ENCODE measurements around the gene RCC1.
"Not testable (repeated sequence)": the region's sequence is repeated elsewhere in the genome, so short reads cannot be mapped to it uniquely, and the experiment has no call there.

Gene RCC1

GRCh38 chr1:28522537-28522936 is 16.7 kb downstream of the RCC1 start:
- not testable (repeated sequence) for H3K4me1 ChIP-seq (ENCODE audit: control insufficient read depth, insufficient read depth, low read length, unreplicated experiment); H3K27ac ChIP-seq (ENCODE audit: low read depth, low read length); H2AFZ ChIP-seq (ENCODE audit: low read length, unreplicated experiment); H3K27me3 ChIP-seq (ENCODE audit: insufficient read depth, low read length); H3K36me3 ChIP-seq (ENCODE audit: insufficient read depth, low read length); H3K4me3 ChIP-seq (ENCODE audit: low read depth, low read length)
- H3K79me2 ChIP-seq (ENCODE audit: control insufficient read depth, insufficient read depth, low read length, unreplicated experiment) = peaks cover 64% of the 10 kb centered on the region

- H3K4me3 ChIP-seq (ENCODE audit: low read depth, low read length); H3K36me3 ChIP-seq (ENCODE audit: insufficient read depth, low read length); H3K4me1 ChIP-seq (ENCODE audit: control insufficient read depth, insufficient read depth, low read length, unreplicated experiment); H2AFZ ChIP-seq (ENCODE audit: low read length, unreplicated experiment); H3K27me3 ChIP-seq (ENCODE audit: insufficient read depth, low read length); H3K27ac ChIP-seq (ENCODE audit: low read depth, low read length): not testable (repeated sequence)
- H3K79me2 ChIP-seq (ENCODE audit: control insufficient read depth, insufficient read depth, low read length, unreplicated experiment) = peaks cover 52% of the 10 kb centered on the region
Observed at GRCh38 chr1:28525002-28525642, 19.3 kb downstream of the RCC1 start.

DNA sequence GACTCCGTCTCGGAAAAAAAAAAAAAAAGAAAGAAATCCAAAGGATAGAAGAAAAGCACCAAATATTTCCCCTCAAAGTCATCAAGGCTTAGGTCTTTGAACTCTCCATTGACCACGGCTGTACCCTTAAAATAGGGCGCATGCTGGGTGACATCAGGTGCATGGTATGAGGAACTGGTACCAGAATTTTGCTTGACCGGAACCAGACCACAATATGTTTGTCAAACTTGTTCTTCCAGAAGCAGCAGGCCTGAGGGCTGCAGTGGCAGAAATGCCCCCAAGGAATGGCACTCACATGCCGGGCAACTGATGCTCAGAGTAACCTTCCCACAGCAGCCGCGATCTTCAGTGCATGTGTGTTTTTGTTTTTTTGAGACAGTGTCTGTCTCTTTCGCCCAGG is 21.0 kb downstream of the RCC1 start:
- H3K79me2 ChIP-seq (ENCODE audit: control insufficient read depth, insufficient read depth, low read length, unreplicated experiment) = peaks cover 41% of the 10 kb centered on the region
- no peak overlapping the region for H3K27ac ChIP-seq (ENCODE audit: low read depth, low read length)
- H3K4me1 ChIP-seq (ENCODE audit: control insufficient read depth, insufficient read depth, low read length, unreplicated experiment) = no peaks in the 10 kb centered on the region
- H3K4me3 ChIP-seq (ENCODE audit: low read depth, low read length) = no peak overlapping the region
- no peaks in the 10 kb centered on the region for H3K27me3 ChIP-seq (ENCODE audit: insufficient read depth, low read length)
- no peaks in the 10 kb centered on the region; the same call in 1 of the 2 replicates for H3K36me3 ChIP-seq (ENCODE audit: insufficient read depth, low read length)
- no peak overlapping the region for H2AFZ ChIP-seq (ENCODE audit: low read length, unreplicated experiment)

DNA sequence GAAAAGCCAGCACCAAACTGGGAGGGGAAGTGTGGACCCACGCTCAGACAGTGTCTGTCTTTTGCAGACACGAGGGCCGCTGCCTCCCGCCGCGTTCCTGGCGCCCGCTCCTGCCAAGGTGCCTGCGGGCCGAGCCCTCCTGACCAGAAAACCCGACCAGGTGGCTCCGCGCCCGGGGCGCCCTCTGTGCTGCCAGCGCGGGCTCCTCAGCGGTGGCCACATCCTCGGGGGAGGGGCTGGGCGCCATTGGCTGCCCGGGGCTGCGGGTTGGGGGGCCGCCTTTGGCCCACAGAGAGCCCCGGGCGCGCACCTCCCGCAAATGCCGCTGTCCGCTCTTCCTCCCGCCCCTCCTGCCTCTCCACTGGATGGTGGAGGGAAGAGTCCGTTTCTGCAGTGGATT is 24.6 kb downstream of the RCC1 start:
- H3K27ac ChIP-seq (ENCODE audit: low read depth, low read length) = no peak overlapping the region
- H3K4me3 ChIP-seq (ENCODE audit: low read depth, low read length) = no peak overlapping the region
- peaks cover 22% of the 10 kb centered on the region for H3K79me2 ChIP-seq (ENCODE audit: control insufficient read depth, insufficient read depth, low read length, unreplicated experiment)
- H3K27me3 ChIP-seq (ENCODE audit: insufficient read depth, low read length) = no peaks in the 10 kb centered on the region
- H3K36me3 ChIP-seq (ENCODE audit: insufficient read depth, low read length) = no peaks in the 10 kb centered on the region; the same call in 1 of the 2 replicates
- no peaks in the 10 kb centered on the region for H3K4me1 ChIP-seq (ENCODE audit: control insufficient read depth, insufficient read depth, low read length, unreplicated experiment)
- H2AFZ ChIP-seq (ENCODE audit: low read length, unreplicated experiment) = no peak overlapping the region

GRCh38 chr1:28534671-28535070 is 28.8 kb downstream of the RCC1 start:
- H2AFZ ChIP-seq (ENCODE audit: low read length, unreplicated experiment) = no peak overlapping the region
- peaks cover 7% of the 10 kb centered on the region; the same call in 1 of the 2 replicates for H3K36me3 ChIP-seq (ENCODE audit: insufficient read depth, low read length)
- H3K79me2 ChIP-seq (ENCODE audit: control insufficient read depth, insufficient read depth, low read length, unreplicated experiment) = no peaks in the 10 kb centered on the region
- no peak overlapping the region for H3K4me3 ChIP-seq (ENCODE audit: low read depth, low read length)
- no peaks in the 10 kb centered on the region for H3K4me1 ChIP-seq (ENCODE audit: control insufficient read depth, insufficient read depth, low read length, unreplicated experiment)
- no peak overlapping the region for H3K27ac ChIP-seq (ENCODE audit: low read depth, low read length)
- H3K27me3 ChIP-seq (ENCODE audit: insufficient read depth, low read length) = no peaks in the 10 kb centered on the region

DNA sequence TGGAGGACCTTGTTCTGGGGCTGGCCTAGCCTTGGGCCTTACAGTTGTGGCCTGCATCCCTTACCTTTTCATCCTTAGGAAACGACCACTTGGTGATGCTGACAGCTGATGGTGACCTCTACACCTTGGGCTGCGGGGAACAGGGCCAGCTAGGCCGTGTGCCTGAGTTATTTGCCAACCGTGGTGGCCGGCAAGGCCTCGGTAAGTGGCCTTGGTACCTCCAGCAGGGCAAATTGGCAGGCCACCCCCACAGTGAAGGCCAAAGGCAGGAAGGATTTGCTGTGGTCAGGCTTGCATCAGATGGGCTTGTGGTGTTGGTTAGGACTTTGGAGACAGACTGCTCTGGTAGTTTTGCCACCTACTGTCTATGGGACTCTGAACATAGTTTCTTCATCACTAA is 29.3 kb downstream of the RCC1 start:
- Histone ChIP-seq H3K4me1 (ENCODE audit: control insufficient read depth, insufficient read depth, low read length, unreplicated experiment) (no peaks in the 10 kb centered on the region), H3K79me2 (ENCODE audit: control insufficient read depth, insufficient read depth, low read length, unreplicated experiment) (no peaks in the 10 kb centered on the region), H3K27ac (ENCODE audit: low read depth, low read length) (no peak overlapping the region), H2AFZ (ENCODE audit: low read length, unreplicated experiment) (no peak overlapping the region), H3K36me3 (ENCODE audit: insufficient read depth, low read length) (peaks cover 7% of the 10 kb centered on the region; the same call in 1 of the 2 replicates), H3K4me3 (ENCODE audit: low read depth, low read length) (no peak overlapping the region), H3K27me3 (ENCODE audit: insufficient read depth, low read length) (no peaks in the 10 kb centered on the region)

DNA sequence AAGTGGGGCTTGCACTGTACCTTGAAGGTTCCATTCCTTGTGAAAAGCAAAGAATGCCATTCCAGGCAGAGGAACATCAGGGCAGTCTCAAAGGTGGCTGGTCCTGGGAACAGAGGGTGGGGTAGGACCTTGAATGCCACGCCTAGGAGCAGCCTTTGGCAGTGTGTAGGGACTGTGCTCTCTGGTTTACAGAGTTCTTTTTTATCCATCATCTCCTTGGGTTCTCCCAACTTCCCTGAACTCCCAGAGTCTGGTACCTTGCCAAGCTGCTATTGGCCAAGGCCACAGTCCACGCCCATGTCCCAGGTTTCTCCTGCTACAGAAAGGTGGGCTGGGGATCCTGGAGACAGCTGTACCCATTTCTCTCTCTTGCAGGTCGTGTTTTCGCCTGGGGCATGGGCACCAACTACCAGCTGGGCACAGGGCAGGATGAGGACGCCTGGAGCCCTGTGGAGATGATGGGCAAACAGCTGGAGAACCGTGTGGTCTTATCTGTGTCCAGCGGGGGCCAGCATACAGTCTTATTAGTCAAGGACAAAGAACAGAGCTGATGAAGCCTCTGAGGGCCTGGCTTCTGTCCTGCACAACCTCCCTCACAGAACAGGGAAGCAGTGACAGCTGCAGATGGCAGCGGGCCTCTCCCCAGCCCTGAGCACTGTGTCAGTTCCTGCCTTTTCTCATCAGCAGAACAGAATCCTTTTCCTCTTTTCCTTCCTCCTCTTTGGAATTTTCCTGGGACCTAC is 31.8 kb downstream of the RCC1 start:
- H3K4me3 ChIP-seq (ENCODE audit: low read depth, low read length) = no peak overlapping the region
- no peak overlapping the region for H3K27ac ChIP-seq (ENCODE audit: low read depth, low read length)
- H3K36me3 ChIP-seq (ENCODE audit: insufficient read depth, low read length) = peaks cover 7% of the 10 kb centered on the region; the same call in 1 of the 2 replicates
- H3K4me1 ChIP-seq (ENCODE audit: control insufficient read depth, insufficient read depth, low read length, unreplicated experiment) = no peaks in the 10 kb centered on the region
- H3K27me3 ChIP-seq (ENCODE audit: insufficient read depth, low read length) = no peaks in the 10 kb centered on the region
- H3K79me2 ChIP-seq (ENCODE audit: control insufficient read depth, insufficient read depth, low read length, unreplicated experiment) = no peaks in the 10 kb centered on the region
- H2AFZ ChIP-seq (ENCODE audit: low read length, unreplicated experiment) = no peak overlapping the region

DNA sequence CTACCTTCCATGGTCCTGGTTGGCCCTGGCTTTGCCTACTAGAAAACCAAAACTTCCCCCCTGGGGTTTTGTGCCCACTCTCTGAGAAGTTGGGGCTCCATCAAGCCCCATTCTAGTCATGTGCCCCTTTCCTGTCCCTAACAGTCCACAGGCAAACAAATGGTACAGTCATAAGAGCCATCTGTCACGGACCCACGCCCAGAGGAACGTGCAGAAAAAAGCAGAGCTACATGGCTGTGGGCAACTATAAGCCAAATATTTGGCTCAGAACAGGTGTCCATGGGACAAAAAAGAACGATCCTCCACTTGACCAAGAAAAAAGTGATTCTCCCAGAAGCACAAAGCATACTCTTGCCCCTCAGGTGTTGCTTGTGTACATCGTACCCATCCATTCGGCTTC is 32.4 kb downstream of the RCC1 start:
- H3K27me3 ChIP-seq (ENCODE audit: insufficient read depth, low read length) = no peaks in the 10 kb centered on the region
- H3K79me2 ChIP-seq (ENCODE audit: control insufficient read depth, insufficient read depth, low read length, unreplicated experiment) = no peaks in the 10 kb centered on the region
- H3K27ac ChIP-seq (ENCODE audit: low read depth, low read length) = no peak overlapping the region
- H3K4me3 ChIP-seq (ENCODE audit: low read depth, low read length) = no peak overlapping the region
- H2AFZ ChIP-seq (ENCODE audit: low read length, unreplicated experiment) = no peak overlapping the region
- peaks cover 7% of the 10 kb centered on the region; the same call in 1 of the 2 replicates for H3K36me3 ChIP-seq (ENCODE audit: insufficient read depth, low read length)
- no peaks in the 10 kb centered on the region for H3K4me1 ChIP-seq (ENCODE audit: control insufficient read depth, insufficient read depth, low read length, unreplicated experiment)

- Histone ChIP-seq H3K4me1 (ENCODE audit: control insufficient read depth, insufficient read depth, low read length, unreplicated experiment) (no peaks in the 10 kb centered on the region), H3K79me2 (ENCODE audit: control insufficient read depth, insufficient read depth, low read length, unreplicated experiment) (no peaks in the 10 kb centered on the region), H2AFZ (ENCODE audit: low read length, unreplicated experiment) (no peak overlapping the region), H3K4me3 (ENCODE audit: low read depth, low read length) (no peak overlapping the region), H3K36me3 (ENCODE audit: insufficient read depth, low read length) (peaks cover 7% of the 10 kb centered on the region; the same call in 1 of the 2 replicates), H3K27me3 (ENCODE audit: insufficient read depth, low read length) (no peaks in the 10 kb centered on the region), H3K27ac (ENCODE audit: low read depth, low read length) (no peak overlapping the region)
Observed at GRCh38 chr1:28540651-28541050, 34.8 kb downstream of the RCC1 start.

DNA sequence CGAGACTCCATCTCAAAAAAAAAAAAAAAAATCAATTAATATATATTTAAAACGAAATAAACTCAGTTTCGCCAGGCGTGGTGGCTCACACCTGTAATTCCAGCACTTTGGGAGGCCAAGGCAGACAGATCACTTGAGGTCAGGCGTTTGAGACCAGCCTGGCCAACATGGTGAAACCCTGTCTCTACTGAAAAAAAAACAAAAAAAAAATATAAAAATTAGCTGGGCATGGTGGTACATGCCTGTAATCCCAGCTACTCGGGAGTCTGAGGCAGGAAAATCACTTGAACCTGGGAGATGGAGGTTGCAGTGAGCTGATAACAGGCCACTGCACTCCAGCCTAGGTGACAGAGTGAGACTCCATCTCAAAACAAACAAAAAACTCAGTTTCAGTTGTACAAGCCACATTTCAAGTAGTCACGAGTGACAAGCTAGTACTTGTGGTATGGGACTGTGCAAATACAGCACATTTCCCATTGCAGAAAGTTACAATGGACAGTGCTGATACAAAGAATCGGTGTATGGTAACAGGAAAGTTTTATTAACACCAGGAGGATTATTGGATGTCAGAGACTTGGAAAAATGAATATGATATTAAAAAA is 35.7 kb downstream of the RCC1 start:
- H3K27me3 ChIP-seq (ENCODE audit: insufficient read depth, low read length); H3K36me3 ChIP-seq (ENCODE audit: insufficient read depth, low read length); H3K79me2 ChIP-seq (ENCODE audit: control insufficient read depth, insufficient read depth, low read length, unreplicated experiment); H3K4me3 ChIP-seq (ENCODE audit: low read depth, low read length); H2AFZ ChIP-seq (ENCODE audit: low read length, unreplicated experiment); H3K27ac ChIP-seq (ENCODE audit: low read depth, low read length); H3K4me1 ChIP-seq (ENCODE audit: control insufficient read depth, insufficient read depth, low read length, unreplicated experiment): not testable (repeated sequence)

DNA sequence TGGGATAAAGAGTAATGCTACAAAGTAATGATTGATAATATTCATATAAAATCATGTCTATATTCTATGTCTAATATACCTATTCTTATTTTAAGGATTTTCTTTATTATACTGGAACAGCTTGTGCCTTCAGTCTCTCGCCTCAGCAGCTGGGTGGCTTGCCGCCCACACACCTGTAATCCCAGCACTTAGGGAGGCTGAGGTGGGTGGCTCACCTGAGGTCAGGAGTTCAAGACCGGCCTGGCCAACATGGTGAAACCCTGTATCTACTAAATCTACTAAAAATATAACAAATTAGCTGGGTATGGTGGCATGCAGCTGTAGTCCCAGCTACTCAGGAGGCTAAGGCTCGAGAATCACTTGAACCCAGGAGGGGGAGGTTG is 39.4 kb downstream of the RCC1 start:
- no peaks in the 10 kb centered on the region for H3K27me3 ChIP-seq (ENCODE audit: insufficient read depth, low read length)
- H3K36me3 ChIP-seq (ENCODE audit: insufficient read depth, low read length) = no peaks in the 10 kb centered on the region
- H3K79me2 ChIP-seq (ENCODE audit: control insufficient read depth, insufficient read depth, low read length, unreplicated experiment) = no peaks in the 10 kb centered on the region

More for the DNA sequence above, 39.4 kb downstream of the RCC1 start:
- Histone ChIP-seq H3K27ac (ENCODE audit: low read depth, low read length) (no peak overlapping the region), H2AFZ (ENCODE audit: low read length, unreplicated experiment) (no peak overlapping the region), H3K4me3 (ENCODE audit: low read depth, low read length) (no peak overlapping the region), H3K4me1 (ENCODE audit: control insufficient read depth, insufficient read depth, low read length, unreplicated experiment) (no peaks in the 10 kb centered on the region)

Data from ACC112 (cell line).